HepG2 (cell line): ENCODE data around the gene KCNF1. TPM values are rescaled to one million over a fixed set of nuclear protein-coding genes. Genes with fewer than 3 reads are reported as not detected.
A peak's percentile ranks its signal among the peaks of the same experiment; 100 is the strongest.

ENCODE experiments used
- ATAC-seq: fragments of 200-7000 bp; cut with Tn5 transposase; 3 replicates; pipeline ENCODE4 v1.9.1; 2020; ENCODE audit warnings: mild to moderate bottlenecking, moderate library complexity
- BruUV-seq: library from RNA; stranded (reverse); fragments of 400-500 nt; replicated peaks from 2 replicates; lab custom pipeline; 2021; lab: Mats Ljungman, UMichigan
- CTCF ChIA-PET: fragments of 300-600 bp; formaldehyde crosslinking; extraction: SDS; loops from one replicate; lab custom pipeline; 2021; ENCODE audit warnings: low total read pairs, inconsistent platforms, low intra/inter-chr PET ratio; lab: Yijun Ruan, JAX
- POLR2A ChIA-PET: fragments of 350-600 bp; sonication (Branson Sonifier 250); formaldehyde crosslinking; loops from one replicate; lab custom pipeline; 2020; ENCODE audit warnings: antibody characterized with exemption, inconsistent platforms; lab: Yijun Ruan, JAX
- DNase-seq: peaks from one replicate; pipeline ENCODE4 v3.0.0-alpha.2; 2015; ENCODE audit warnings: low spot score
- FAIRE-seq: peaks from 3 replicates; lab custom pipeline; 2011; peaks lifted over from hg19 to GRCh38; lab: Jason Lieb, UNC
- H2AFZ ChIP-seq: one replicate; pipeline ENCODE4 v1.6.1; 2011; ENCODE audit warnings: low read length, inconsistent platforms
- H3K27ac ChIP-seq: fragments of 300-600 bp; 3 replicates; pipeline ENCODE4 v1.8.0; 2011; ENCODE audit warnings: mixed run types, mild to moderate bottlenecking, mixed read lengths, low read length, inconsistent platforms; ENCODE audit not compliant: insufficient read depth; ENCODE audit errors: extremely low read length
- H3K27me3 ChIP-seq, 2 experiments: fragments of 200-600 bp in 1 of 2; 2 replicates in 1 of 2; 3 replicates in 1 of 2; pipeline versions ENCODE4 v1.6.0 to v1.8.0; 2011; ENCODE audit warnings: low read length in 2 of 2, mild to moderate bottlenecking in 2 of 2, moderate library complexity in 2 of 2, inconsistent platforms in 1 of 2; ENCODE audit not compliant: insufficient read depth in 2 of 2, control insufficient read depth in 1 of 2
- H3K36me3 ChIP-seq, 2 experiments: fragments of 200-600 bp in 1 of 2; replicated peaks in 1 of 2; 2 replicates in 1 of 2; 3 replicates in 1 of 2; pipeline versions ENCODE4 v1.5.1 to v1.8.0; 2011; ENCODE audit warnings: low read length in 2 of 2, inconsistent platforms in 1 of 2; ENCODE audit not compliant: insufficient read depth in 2 of 2, control insufficient read depth in 1 of 2
- H3K4me1 ChIP-seq: 2 replicates; pipeline ENCODE4 v1.5.1; 2012; ENCODE audit warnings: low read length, inconsistent platforms; ENCODE audit not compliant: insufficient read depth
- H3K4me2 ChIP-seq: 2 replicates; pipeline ENCODE4 v1.6.0; 2011; ENCODE audit warnings: low read depth, low read length, inconsistent platforms
- H3K4me3 ChIP-seq, 3 experiments: fragments of 200-600 bp in 1 of 3; sonication (generic), shearing (Covaris generic) in 1 of 3; replicated peaks in 1 of 3; 2 replicates each; pipeline ENCODE4 v1.5.1; 2011 to 2016; ENCODE audit warnings: low read length in 3 of 3, inconsistent platforms in 2 of 3, low read depth in 2 of 3, mild to moderate bottlenecking in 2 of 3, control low read depth in 1 of 3, mixed read lengths in 1 of 3; ENCODE audit not compliant: insufficient read depth in 1 of 3
- H3K79me2 ChIP-seq: one replicate; pipeline ENCODE4 v1.6.1; 2011; ENCODE audit warnings: low read length, inconsistent platforms; ENCODE audit not compliant: insufficient read depth
- H3K9ac ChIP-seq: 2 replicates; pipeline ENCODE4 v1.6.0; 2011; ENCODE audit warnings: mild to moderate bottlenecking, low read depth, low read length, inconsistent platforms; ENCODE audit not compliant: insufficient read depth
- H3K9me3 ChIP-seq: 2 replicates; pipeline ENCODE4 v1.5.1; 2012; ENCODE audit warnings: mild to moderate bottlenecking, low read length
- H4K20me1 ChIP-seq: 2 replicates; pipeline ENCODE4 v1.6.0; 2011; ENCODE audit warnings: inconsistent platforms, mild to moderate bottlenecking, low read length, moderate library complexity; ENCODE audit not compliant: insufficient read depth
- ARNTL ChIP-seq: sonication (generic); formaldehyde crosslinking; IDR thresholded peaks from 2 replicates; pipeline ENCODE4 v1.4.0; 2020; ENCODE audit warnings: mild to moderate bottlenecking, missing genetic modification reagents
- ETV5 ChIP-seq: IDR thresholded peaks from 2 replicates; pipeline ENCODE4 v1.6.1; 2018; ENCODE audit warnings: missing biosample characterization, missing genetic modification reagents, inconsistent platforms, borderline replicate concordance
- ISX ChIP-seq: sonication (generic); formaldehyde crosslinking; conservative IDR thresholded peaks from 2 replicates; pipeline ENCODE4 v1.5.0; 2020; ENCODE audit warnings: missing genetic modification reagents
- MAFF ChIP-seq: IDR thresholded peaks from 2 replicates; pipeline ENCODE4 v1.6.1; 2011; ENCODE audit warnings: low read depth, low read length, improper control_type of control experiment
- NR0B2 ChIP-seq: sonication (generic); formaldehyde crosslinking; IDR thresholded peaks from 2 replicates; pipeline ENCODE4 v1.4.0; 2020; ENCODE audit warnings: mild to moderate bottlenecking, missing genetic modification reagents
- NR2F1 ChIP-seq, 2 experiments: fragments of 450-650 bp in 1 of 2; formaldehyde crosslinking in 1 of 2; IDR thresholded peaks; 2 replicates each; pipeline versions ENCODE4 v1.5.0 to v1.6.1; 2016 to 2020; ENCODE audit warnings: mild to moderate bottlenecking in 1 of 2, missing compliant biosample characterization in 1 of 2, missing genetic modification reagents in 1 of 2, moderate library complexity in 1 of 2
- POGK ChIP-seq: sonication (generic); formaldehyde crosslinking; conservative IDR thresholded peaks from 2 replicates; pipeline ENCODE4 v1.8.0; 2022; ENCODE audit warnings: mild to moderate bottlenecking, moderate library complexity, missing genetic modification reagents
- RARA ChIP-seq: IDR thresholded peaks from 2 replicates; pipeline ENCODE4 v1.6.1; 2016; ENCODE audit warnings: missing genetic modification reagents, missing compliant biosample characterization
- RBAK ChIP-seq: sonication (generic); formaldehyde crosslinking; IDR thresholded peaks from 2 replicates; pipeline ENCODE4 v1.5.1; 2020; ENCODE audit warnings: mild to moderate bottlenecking, missing genetic modification reagents
- SAFB2 ChIP-seq: sonication (generic); formaldehyde crosslinking; IDR thresholded peaks from 2 replicates; pipeline ENCODE4 v1.5.1; 2020; ENCODE audit warnings: missing genetic modification reagents, low read depth, mild to moderate bottlenecking, borderline replicate concordance
- TAF15 ChIP-seq: fragments of 200-400 bp; formaldehyde crosslinking; IDR thresholded peaks from one replicate; pipeline ENCODE4 v1.6.1; 2018; ENCODE audit warnings: mild to moderate bottlenecking, low read depth, low read length; ENCODE audit not compliant: poor library complexity, severe bottlenecking
- TP53 ChIP-seq: sonication (generic); formaldehyde crosslinking; conservative IDR thresholded peaks from 2 replicates; pipeline ENCODE4 v1.4.0; 2020; ENCODE audit warnings: missing genetic modification reagents
- YEATS2 ChIP-seq: sonication (generic); formaldehyde crosslinking; IDR thresholded peaks from 2 replicates; pipeline ENCODE4 v1.4.0; 2020; ENCODE audit warnings: missing genetic modification reagents, borderline replicate concordance
- ZBTB1 ChIP-seq: sonication (generic); formaldehyde crosslinking; IDR thresholded peaks from 2 replicates; pipeline ENCODE4 v1.4.0; 2020; ENCODE audit warnings: missing genetic modification reagents, borderline replicate concordance
- ZBTB26 ChIP-seq: IDR thresholded peaks from 2 replicates; pipeline ENCODE4 v1.6.1; 2016; ENCODE audit warnings: missing compliant biosample characterization, missing genetic modification reagents, borderline replicate concordance
- ZNF530 ChIP-seq: sonication (generic); formaldehyde crosslinking; IDR thresholded peaks from 2 replicates; pipeline ENCODE4 v1.5.0; 2020; ENCODE audit warnings: low read depth, mild to moderate bottlenecking, missing genetic modification reagents
- ZNF563 ChIP-seq: sonication (generic); formaldehyde crosslinking; IDR thresholded peaks from 2 replicates; pipeline ENCODE4 v1.8.0; 2022; ENCODE audit warnings: mild to moderate bottlenecking, moderate library complexity, missing genetic modification reagents
- ZNF672 ChIP-seq: sonication (generic); formaldehyde crosslinking; IDR thresholded peaks from 2 replicates; pipeline ENCODE4 v1.8.1; 2022; ENCODE audit warnings: missing genetic modification reagents
- WGBS: methylation state at CpG from one replicate; pipeline ENCODE4 v1.1.6; 2017; ENCODE audit warnings: low lambda C conversion rate; 5-methylcytosine and 5-hydroxymethylcytosine counted together
- in situ Hi-C: cut with HindIII; loops from 2 replicates; pipeline ENCODE4 v1.10.0; 2017; ENCODE audit warnings: low pct_unique_long_range_greater_than_20kb; ENCODE audit not compliant: extremely low pct_ligation_motif_present
- intact Hi-C: fragments of 100-400 bp; cut with micrococcal nuclease; formaldehyde crosslinking; loops from one replicate; pipeline ENCODE4 v1.10.0; 2022; ENCODE audit not compliant: unreplicated experiment
- polyA plus RNA-seq, 8 experiments: library from polyadenylated mRNA; depleted of rRNA in 3 of 8; stranded (reverse) in 7 of 8; unstranded in 1 of 8; fragments of >200 nt; fragmentation: Illumina TruSeq in 4 of 8; extraction: Trizol in 4 of 8; gene quantifications; 2 replicates each; pipeline versions ENCODE4 v1.2.1 to v1.2.3, GENCODE V29; 2011 to 2016; ENCODE audit warnings: low read depth in 4 of 8, missing spikeins in 1 of 8, mixed read lengths in 1 of 8; ENCODE audit not compliant: insufficient read depth in 1 of 8
- total RNA-seq, 5 experiments: library from RNA; depleted of rRNA; stranded (reverse); fragments of >200 nt; fragmentation: Illumina TruSeq; extraction: Trizol; gene quantifications; 2 replicates each; pipeline ENCODE4 v1.2.3, GENCODE V29; 2016; ENCODE audit warnings: low read depth in 1 of 5

KCNF1 gene
- total and polyA plus RNA-seq, 2 of the 13 experiments (the other 11 are each of a cell fraction or from before 2014, with no cell fraction given) = 0.09 to 0.12 TPM

- Histone ChIP-seq H3K9ac (no peak overlapping the region), H3K27me3 (peaks cover 0 to 28% of the 10 kb centered on the region in 2 experiments; a peak in 2 of 5 replicates), H3K27ac (no peak overlapping the region), H3K79me2 (no peaks in the 10 kb centered on the region), H3K9me3 (no peaks in the 10 kb centered on the region), H4K20me1 (no peaks in the 10 kb centered on the region), H3K4me1 (peaks cover 34% of the 10 kb centered on the region), H2AFZ (no peak overlapping the region), H3K36me3 (no peaks in the 10 kb centered on the region), H3K4me3 (no peak overlapping the region), H3K4me2 (peak overlapping the region; percentile 47; the same call in 1 of the 2 replicates)
- POLR2A ChIA-PET = no interaction called here
- CTCF ChIA-PET = no interaction called here
- in situ Hi-C loops = no loop called here
- 6% methylated on average over 6 of the region's 6 CpGs for WGBS
- FAIRE-seq = peak; percentile 54
- DNase-seq = peak; percentile 25
- intact Hi-C loops = no loop called here
- BruUV-seq = no TSS peak
- peak; percentile 16 for ATAC-seq
- TF ChIP-seq TP53 (no peak), TAF15 (no peak), RBAK (CRISPR knock-in tag) (no peak), YEATS2 (CRISPR knock-in tag) (no peak), POGK (CRISPR knock-in tag) (no peak), NR0B2 (CRISPR knock-in tag) (no peak), ETV5 (CRISPR knock-in tag) (peak; percentile 29; the same call in 1 of the 2 replicates), ZNF563 (CRISPR knock-in tag) (no peak), ZBTB1 (no peak), ARNTL (CRISPR knock-in tag) (no peak), ISX (CRISPR knock-in tag) (no peak), MAFF (no peak), RARA (peak; percentile 63), ZNF672 (no peak), ZBTB26 (CRISPR knock-in tag) (peak; percentile 86), NR2F1 (CRISPR knock-in tag; IDR thresholded peaks at IDR 0.05) (no peak), ZNF530 (CRISPR knock-in tag) (peak; percentile 63; the same call in 1 of the 2 replicates), SAFB2 (CRISPR knock-in tag) (no peak)
Measured at GRCh38 chr2:10885094-10885860, 26.5 kb upstream of the KCNF1 start.
